Measurements from ENCODE around the gene GSAP.

DNA sequence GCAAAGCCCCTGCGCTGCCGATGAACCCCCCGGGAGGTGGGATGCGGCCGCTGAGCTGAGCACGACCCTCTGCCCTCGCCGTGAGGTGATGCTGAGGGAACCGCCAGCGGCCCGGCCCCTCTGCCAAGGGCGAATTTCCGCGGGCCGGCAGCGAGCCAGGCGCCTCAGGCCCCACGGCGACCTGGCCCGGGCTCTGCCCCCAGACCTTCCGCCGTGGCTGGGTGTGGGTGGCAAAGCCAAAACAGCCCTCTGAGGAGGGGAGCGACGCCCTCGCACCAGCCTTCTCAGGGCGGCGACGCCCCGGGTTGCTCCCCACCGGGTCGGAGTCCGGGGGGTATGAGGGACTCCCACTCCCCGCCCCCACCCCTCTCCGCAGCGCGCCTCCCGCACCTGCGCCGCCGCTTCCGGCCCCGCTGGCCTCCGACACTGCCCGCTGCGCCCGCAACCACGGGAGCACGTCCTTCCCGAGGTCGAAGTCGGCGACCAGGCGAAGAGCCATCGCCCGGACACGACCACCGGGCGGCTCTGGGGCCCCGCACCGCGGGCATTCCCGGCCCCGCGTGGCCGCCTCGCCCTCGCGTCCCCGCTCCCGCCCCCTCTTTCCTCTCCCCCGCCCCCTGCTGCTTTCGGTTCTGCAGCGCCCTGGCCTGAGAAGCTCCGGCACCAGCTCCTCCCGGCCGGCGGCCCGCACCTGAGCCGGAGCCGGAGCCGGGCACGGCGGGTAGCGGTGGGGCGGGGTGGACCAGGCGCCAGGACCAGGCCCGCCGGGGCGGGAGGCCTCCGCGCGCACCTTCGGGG, at the start of gene GSAP:
- TF ChIP-seq CTCF (IDR thresholded peaks at IDR 0.05) = no peak
- no peak for TF ChIP-seq POLR2A (IDR thresholded peaks at IDR 0.05)
- TF ChIP-seq POLR2AphosphoS5 (IDR thresholded peaks at IDR 0.05) = no peak
